Activated naive CD4-positive, alpha-beta T cell treated with anti-CD3 and anti-CD28 coated beads, Interleukin-2, amount 50 U/mL, for 16 hours (primary cell): ENCODE results near the gene RAB40B.

Experiments
- DNase-seq: peaks from one replicate; pipeline ENCODE4 v3.0.0-alpha.2; 2020

Gene RAB40B

DNA sequence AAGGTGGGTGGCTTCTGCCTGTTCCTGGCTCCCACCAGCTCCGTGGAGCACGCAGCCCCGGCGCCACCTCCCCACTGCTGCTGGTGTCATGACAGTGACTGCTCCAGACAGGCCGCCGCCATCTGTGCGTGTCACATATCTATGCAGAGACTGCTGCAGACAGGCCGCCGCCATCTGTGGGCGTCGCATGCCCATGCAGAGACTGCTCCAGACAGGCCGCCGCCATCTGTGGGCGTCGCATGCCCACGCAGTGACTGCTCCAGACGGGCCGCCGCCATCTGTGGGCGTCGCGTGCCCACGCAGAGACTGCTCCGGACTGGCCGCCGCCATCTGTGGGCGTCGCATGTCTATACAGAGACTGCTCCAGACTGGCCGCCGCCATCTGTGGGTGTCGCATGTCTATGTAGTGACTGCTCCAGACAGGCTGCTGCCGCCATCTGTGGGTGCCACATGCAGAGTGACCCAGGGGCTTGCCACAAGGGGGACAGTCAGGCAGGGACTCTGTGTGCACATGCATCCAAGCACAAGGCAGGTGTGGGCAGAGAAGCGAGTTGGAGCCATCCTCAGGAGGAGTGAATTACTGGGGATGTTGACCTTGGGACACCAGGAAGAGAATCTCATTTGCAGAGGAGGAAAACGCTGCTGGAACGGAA lies 14.7 kb upstream of the RAB40B start:
- no peak for DNase-seq

DNA sequence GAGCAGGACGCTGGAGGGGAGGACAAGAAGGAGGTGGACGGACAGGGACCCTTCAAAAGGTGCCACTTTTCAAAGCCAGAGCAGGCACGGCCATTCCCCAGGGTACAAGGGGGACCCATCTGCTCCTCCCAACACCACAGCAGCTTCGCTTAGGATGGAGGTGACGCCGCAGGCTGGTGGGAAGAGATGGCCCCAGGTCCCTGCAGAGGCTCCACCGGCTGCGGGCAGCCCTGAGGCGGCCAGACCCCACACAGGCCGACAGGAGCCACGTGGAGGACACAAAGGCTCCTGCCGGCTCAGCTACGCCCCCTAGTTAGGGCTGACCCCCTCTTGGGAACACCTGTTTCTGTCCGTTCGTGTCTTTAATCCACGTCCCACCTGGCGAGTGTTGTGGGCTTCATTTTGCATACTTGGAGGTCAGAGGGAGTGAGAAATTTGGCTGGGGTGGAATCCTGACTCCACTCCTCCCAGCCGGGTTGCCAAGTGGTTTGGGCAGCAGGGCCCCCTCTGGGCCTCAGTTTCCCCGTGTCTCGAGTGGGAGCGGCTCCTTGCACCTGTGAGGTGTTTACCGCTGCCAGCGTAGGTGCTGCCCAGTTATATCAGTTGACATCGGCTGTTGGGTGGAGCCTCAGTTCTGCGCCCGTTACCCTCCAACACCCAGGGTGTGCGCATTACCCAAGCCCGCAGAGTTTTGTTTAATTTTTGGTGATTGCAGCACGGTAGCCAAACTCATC lies 12.2 kb upstream of the RAB40B start:
- no peak for DNase-seq

DNA sequence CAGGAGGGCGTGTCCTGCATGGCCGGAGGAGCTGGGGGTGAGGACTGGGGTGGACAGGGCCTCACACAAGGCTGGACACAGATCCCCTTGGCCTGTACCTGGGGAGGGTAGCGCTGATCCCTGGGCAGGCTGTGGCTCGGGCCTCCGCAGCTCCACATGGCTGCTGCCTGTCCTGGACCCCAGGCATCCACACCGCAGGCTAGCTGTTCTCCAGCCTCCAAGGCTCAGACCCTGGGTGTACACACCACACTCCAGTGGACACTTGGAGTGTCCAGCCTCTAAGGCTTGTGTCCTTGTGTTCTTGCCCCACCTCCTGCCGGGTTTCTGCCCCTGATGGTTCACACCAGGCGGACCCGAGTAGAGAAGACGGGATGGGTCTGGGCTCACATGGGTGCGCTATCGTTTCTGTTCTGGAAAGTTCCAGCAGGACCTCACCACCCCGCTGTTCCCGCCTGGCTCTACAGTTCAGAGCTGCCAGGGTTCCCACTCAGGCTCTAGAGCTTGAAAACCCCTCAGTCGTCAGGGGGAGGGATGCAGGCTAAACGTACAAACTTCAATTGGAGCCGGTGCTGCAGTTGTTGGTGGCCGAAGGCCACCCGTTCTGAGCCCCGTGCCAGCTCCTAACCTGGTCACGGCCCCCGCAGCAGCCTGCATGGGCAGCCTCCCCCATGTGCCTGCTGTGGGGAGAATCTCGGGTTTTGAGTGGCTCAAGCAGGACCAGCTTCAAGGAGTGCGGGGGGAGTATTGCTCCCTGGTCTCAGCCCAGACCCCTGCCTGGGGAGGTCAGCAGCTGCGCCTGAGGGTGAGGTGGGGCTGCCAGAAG lies 11.4 kb upstream of the RAB40B start:
- DNase-seq, result no peak

DNA sequence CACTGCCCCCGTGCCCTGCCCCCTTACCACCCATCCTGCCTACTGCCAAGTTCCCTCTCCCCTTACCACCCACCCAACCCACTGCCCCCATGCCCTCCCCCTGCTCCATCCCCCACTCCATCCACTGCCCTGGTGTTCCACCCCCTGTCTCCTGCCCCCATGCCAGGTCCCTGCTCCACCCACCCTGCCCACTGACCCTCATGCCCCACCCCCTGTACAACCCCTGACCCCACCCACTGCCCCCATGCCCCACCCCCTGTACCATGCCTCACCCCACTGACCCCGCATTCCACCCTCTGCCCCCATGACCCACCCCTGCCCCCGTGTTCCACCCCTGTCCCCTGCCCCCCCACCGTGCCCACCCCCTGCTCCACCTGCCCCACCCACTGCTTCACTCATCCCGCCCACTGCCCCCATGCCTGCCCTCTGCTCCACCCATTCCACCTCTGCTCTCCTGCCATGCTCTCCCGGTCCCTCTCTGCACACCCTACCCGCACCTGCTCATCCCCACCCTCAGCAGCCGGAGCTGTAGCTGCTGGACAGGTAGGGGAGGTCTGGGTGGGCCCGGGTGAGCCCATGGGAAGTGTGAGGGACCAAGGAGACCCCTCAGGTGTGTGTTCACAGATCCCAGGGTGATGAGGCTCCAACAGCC lies 10.7 kb upstream of the RAB40B start:
- DNase-seq, result no peak

DNA sequence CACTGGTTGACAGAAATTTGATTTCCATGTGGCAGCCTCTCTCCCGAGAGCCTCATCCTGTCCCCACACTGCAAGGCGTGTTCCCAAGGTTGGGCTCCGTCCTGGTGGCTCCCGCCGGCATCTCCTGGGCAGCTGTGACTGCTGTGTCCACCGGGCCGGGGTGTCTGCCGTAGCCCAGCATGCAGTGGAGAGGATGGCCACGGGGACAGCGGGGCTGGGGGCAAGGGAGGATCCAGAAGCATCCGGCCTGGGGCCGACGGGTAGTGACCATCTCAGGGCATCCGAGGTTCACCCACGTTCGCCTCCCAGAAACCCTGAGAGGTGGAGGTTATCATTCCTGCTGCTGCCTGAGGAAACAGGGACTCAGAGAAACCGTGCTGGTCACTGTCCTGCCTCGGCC lies 7.3 kb upstream of the RAB40B start:
- DNase-seq, result no peak

DNA sequence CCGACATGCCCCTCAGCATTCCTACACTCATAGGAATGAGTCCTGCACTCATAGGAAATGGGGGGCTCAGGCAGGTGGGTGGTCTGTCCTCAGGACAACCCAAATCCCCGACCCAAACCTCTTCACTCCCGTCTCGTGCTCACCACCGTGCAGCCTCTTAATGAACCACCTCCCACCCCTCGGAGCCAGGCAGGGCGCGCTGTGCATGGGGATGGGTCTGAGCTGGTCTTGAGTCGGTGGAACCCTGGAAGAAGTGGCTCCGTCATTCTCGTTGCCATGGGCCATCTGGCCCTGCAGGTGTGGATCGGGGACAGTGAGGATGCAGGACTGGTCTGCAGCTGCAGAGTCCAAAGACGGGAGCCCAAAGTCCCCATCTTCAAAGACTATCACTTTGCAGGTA lies 6.4 kb upstream of the RAB40B start:
- DNase-seq, result no peak

DNA sequence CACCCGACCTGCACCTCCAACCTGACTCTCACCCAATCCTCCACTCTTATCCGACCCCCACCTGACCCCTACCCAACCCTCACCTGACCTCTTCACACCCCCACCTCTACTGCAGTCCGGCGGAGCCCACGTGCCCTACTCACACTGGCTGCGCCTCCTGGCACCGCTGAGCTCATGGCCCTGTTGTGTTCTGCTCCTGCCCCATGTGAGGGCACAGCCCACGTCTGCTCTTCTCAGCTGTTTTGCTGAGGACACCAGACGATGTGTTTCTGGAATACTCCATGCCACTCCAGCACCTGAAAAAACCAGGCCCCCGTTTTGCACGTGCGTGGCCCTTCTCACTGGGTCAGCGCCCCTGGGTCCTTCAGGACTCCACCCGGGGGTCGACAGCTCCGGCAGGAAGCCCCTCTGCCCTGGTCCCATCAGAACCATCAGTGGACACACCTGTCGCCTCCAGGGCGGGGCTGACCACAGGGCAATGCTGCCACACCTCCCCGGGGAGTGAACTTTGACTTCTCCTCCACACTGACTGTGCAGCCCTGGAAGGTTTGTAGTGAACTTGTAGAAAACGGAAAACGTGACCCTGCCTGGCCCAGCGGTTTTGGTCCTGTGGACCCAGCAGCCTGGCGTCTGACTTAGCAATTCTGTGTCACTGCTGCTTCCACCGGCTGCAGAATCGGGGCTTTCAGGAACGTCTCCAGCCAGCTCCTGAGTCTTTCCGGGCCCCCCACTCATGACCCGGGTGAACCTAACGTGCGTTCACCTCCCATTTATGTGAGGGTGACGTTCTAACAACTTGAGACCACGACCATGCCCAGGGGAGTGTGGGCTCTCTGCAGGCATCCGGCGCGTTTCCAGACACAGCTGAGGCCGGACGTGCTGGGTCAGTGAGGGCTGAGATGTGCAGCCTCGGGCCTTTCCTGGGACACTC lies 5.7 kb upstream of the RAB40B start:
- no peak for DNase-seq

DNA sequence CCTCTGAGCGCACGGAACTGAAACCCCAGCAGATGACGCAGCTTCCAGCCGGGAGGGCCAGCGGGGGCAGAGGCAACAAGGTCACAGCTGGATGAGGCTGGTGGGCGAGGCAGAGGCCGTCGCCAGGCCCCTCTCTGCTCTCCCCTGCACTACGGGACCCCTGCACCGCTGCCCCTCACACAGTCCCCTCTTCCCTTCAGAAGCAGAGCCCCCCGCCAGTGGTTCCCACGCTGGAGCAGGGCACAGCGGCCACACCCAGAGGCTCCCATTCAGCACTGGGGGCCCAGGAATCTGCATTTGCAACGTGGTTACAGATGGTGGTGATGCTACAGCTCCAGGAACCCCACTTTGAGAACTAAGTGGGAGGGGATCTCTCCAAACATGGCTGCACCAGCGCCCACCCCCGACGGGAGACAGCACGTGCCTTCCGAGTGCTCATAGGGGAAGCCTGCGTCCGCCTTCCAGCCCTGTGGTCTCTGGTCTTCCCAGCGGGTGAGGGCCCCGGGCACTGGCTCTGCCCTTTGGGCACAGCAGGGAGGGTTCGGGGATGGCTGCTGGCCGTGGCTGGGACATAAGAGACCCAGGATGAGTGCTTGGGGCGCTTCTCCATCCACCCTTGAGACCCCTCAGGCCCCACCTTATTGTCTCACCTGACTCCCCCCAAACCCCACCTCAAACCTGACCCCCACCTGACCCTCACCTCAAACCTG lies 4.7 kb upstream of the RAB40B start:
- DNase-seq, result no peak

DNA sequence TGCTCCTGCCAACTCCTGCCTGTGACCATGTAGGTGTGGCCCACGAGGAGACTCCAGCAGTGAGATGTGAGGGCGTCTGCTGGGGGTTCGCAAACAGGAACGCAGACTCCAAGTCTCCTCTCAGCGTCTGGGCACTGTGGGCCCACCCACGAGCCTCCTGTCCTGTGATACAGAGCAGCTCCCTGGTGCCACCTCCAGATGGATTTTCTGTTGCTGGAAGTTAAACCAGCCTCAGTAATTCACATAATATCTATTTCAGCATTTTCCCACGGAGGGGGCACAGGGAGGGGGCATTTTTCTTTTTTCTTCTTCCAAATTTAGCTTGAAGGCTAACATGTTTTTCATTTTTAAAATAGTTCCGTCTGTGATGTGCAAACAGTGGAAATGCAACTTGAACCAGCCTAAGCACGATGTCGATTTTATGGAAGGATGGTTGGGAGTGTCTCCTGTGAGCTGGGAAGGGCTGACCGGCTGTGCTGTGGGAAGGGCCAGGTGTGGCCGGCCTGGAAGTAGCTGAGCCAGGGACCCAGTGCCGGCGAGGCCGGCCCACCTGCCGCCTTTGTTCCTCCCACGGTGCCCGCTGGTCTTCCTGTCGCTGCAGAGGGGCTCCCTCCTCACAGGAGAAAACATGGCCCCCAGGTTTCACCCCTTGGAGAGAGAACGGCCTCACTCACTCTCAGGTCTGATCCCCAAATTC lies 3.9 kb upstream of the RAB40B start:
- no peak for DNase-seq

DNA sequence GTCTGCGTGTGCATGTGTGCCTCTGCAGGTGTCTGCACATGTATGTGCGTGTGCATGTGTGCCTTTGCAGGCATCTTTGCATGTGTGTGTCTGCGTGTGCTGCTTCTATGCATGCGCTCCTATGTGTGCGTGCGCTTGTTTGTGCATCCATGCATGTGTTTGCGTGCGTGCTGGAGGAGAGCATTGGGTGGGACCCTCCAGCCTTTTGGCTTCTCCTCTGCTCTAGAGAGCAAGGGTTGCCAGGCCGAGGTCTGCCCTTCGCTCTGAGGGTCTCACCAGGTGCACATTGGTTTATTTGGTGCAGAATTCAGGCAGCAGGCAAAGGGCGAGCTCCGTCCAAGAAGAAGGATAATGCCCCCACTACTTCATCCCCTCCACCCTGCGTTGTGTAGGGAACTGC lies 1.1 kb upstream of the RAB40B start:
- DNase-seq, result no peak

DNA sequence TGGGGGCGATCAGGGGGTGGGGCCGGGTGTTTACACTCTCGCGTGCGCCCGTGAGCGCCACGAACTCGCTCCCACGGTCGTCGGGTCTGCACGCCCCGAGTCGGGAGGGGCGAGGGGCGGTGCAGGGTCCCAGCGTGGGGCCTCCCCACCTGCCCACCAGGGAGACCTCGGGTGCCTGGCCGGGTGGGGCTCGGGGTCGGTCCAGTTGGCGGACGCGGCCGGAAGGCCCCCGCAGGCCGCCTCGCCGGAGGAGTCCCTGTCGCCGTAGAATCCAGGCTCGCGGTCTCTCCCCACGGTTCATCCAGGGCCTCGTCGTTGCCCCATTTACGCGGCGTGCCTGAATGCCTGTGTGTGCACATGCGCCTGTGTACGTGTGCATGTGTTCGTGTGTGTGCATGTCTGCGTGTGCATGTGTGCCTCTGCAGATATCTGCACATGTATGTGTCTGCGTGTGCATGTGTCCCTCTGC lies 510 bp upstream of the RAB40B start:
- DNase-seq, result no peak

DNA sequence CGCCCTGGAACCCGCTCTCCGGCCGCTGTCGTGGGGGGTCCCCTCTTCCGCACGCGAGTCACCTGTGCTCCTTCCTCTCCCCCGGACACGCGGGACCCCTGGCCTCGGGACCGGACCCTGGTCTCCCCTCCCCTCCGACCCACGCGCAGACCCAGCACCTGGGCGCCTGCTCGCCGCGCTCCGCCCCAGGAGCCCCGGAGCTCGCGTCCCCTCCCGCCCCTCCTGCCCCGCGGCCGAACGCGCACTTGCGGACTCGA lies 762 bp downstream of the RAB40B start:
- no peak for DNase-seq

DNA sequence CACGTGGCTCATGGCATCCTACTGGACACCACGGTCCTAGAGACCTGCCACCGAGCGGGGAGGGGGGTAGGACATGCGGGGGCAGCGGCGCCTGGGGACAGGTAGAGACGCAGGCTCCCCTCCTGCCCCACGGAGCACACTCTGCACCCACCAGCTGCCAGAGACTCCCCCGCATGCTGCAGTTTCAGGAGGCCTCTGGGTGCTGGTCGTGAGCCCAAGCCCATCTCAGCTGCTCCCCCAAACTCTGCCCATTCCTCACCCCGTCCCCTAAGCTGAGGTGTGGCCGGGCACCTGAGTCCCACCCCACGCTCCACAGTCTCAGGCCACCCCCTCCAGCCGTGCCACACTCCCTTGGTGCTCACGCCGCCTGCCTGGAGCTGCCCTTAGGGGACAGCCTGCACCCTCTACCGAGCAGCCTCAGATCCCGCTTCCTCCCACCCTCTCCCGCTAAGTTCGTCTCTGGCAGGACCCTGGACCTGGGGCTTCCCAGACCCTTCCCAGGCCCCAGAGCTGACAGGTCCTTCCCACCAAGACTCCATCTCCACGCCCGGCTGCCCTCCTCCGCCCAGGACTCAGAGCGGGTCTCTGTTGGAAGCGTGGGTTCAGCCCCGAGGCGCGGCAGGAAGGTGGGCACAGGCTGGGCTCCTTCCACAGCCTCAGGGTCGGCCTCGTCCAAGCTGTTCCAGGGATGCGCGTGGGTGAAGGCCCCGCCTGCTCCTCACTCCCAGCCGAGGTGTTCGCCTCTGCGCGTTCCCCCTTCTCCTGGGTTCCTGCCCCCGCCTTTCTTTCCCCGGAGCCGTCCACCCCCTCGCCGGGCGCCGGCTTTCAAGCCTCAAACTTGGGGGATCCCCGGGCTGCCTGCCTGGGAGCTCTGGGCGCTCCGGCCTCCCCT lies 1.3 kb downstream of the RAB40B start:
- DNase-seq, result no peak

DNA sequence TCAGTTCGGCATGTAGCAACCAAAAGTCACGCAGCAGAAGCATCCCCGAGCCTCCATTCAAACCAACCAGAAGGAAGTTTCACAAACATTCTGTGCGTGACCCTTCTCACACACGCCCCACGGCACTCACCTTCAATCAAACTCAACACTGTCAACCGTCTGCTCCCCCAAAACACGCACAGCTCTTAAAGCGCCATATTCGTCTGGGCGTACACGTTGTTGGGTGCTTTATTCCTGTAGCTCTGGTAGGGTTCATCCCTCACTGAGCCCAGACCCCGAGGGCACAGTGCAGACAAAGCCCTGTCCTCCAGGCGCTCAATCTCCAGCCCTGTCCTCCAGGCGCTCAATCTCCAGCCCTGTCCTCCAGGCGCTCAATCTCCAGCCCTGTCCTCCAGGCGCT lies 2.2 kb downstream of the RAB40B start:
- DNase-seq, result no peak

DNA sequence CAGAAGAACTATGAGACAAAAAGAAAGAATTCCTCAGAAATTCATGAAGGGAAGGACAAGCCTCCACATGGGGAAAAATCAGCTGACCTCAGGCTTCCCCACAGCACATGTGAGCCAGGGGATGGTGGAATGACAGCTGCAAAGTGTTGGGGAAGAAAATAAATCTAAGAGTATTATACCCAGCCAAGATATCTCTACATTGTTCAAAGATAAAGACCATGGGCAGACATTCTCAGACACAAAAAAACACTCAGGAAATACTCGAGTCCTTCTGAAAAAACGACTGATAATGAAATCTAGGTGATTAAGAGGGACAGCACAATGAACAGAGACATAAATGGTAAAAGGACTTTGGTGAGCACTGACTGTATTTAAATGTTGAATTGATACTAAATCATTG lies 3.9 kb downstream of the RAB40B start:
- DNase-seq, result no peak

DNA sequence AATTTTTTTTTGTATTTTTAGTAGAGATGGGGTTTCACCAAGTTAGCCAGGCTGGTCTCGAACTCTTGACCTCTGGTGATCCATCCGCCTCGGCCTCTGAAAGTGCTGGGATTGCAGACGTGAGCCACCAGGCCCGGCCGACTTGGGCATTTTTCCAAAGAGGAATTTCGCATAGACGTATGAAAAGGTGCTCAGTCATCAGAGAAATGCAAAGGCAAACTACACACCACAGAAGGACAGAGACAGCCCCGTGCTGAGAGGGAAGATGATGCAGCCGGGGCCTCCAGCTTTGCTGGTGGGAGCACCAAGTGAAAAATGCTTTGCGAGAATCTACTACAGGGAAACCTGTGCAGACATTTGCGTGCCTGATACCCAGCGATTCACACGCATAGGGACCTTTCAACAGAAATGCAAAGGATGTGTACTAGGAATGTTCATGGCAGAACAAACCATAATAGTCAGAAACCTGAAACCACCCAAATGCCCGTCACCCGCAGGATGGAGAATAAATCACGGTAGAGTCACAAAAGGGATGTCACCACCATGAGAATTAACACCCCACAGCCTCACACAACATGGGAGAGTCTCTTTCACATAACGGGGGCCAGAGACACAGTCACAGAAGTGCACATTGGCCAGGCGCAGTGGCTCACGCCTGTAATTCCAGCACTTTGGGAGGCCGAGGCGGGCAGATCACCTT lies 5.2 kb downstream of the RAB40B start:
- DNase-seq, result no peak

DNA sequence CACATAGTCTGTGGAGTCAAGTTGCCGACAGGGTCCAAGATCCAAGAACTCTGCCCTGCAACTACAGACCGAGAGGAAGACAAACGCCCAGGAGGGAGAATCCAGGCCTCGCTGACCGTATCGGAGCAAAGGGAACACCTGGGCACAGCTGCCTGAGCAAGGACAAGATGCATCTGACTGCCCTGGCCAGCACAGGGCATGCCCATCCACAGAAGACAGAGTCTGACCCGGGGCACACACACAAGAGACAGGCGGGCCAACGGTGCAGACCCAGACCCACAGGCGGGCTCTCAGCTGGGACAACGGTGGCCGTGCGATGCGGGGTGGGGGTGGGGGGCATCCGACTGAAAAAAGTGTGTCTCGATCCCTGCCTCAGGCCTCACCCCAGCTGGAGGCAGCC lies 6.2 kb downstream of the RAB40B start:
- DNase-seq, result no peak

DNA sequence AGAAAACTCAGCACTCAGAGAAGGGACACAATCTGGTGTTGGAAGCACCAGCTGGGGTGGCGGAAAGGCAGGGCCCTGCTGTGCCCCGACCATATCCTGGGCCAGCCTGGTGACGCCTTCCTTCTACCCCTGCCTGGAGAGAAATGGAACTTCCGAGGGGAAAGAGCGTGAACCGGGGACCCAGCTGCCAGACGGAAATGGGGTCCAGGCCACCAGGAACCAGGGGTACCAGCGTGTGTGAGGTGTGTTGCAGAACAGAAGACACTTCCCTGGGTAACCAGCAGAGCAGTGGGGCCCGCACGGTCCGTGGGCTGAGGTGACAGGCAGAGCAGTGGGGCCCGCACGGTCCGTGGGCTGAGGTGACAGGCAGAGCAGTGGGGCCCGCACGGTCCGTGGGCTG lies 6.8 kb downstream of the RAB40B start:
- DNase-seq, result no peak

DNA sequence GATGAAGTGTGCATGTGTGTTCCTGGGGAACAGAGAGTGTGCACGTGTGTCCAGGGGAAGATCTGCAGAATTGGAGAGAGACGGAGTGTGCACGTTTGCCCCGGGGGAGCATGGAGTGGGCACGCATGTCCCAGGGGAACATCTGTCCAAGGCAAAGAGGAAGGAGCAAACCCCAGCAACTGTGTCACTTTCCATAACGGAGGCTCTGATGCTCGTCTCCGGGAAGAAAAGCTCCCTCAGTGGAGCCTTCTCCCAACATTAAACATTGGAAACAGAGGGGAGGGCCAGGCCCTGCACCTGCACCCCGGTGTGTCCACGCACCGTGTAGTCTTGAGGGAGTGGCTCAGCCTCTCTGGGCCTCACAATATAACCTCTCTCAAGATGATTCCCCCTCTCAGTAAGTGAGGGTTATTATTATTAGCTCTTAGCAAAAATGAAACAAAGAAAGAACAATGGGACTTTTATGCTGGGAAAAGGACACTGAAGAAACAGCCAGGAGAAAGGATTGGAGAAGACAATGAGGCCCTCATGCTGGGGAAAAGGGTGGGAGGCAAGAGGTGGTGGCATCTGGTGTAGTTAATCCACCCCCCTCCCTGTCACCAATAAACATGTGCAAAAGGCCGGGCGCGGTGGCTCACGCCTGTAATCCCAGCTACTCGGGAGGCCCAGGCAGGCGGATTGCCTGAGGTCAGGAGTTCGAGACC lies 7.6 kb downstream of the RAB40B start:
- no peak for DNase-seq
